ENCODE measurements around the gene TBC1D14. TPM values are rescaled to one million over a fixed set of nuclear protein-coding genes. Genes with fewer than 3 reads are reported as not detected.

Gene TBC1D14
- total and polyA plus RNA-seq, 2 donors from 2014 or later = 44.9 to 77.7 TPM

DNA sequence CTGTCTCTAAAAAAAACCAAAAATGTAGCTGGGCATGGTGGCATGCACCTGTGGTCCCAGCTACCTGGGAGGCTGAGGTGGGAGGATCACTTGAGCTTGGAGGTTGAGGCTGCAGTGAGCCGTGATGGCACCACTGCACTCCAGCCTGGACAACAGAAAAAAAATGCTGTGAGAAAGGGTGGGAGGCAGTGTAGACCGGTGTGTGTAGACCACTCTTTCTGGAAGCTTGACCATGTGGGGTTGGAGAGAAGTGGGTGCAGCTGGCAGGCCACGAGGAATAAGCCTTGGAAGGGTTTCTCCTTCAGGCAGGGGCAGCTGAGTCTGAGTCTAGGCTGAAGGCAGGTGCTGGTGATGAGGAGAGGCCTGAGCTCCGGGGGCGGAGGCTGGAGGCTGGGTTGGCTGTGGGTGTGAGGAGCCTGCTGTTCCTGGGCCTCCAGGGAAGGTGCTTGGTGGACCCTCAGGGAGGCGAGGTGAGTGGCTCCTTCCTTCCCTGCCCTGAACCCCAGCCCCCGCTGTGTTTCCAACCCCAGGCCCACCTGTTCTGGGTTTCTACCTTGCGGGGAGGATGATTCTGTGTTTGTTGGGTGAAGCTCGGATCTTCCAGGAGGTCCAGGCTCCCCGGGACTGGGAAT, 9.3 kb upstream of the TBC1D14 start:
- H3K4me1 ChIP-seq (ENCODE audit: control insufficient read depth in 2 of 3, insufficient read depth in 2 of 3, low read depth in 1 of 3, low read length in 3 of 3) = peaks cover 0 to 3% (median 0%) of the 10 kb centered on the region in 3 donors
- H3K36me3 ChIP-seq (ENCODE audit: control insufficient read depth in 2 of 3, insufficient read depth in 3 of 3, low read length in 3 of 3) = no peaks in the 10 kb centered on the region
- H3K9ac ChIP-seq (ENCODE audit: low read length in 3 of 3) = no peak overlapping the region
- H3K9me3 ChIP-seq (ENCODE audit: control insufficient read depth in 2 of 3, insufficient read depth in 1 of 3, low read length in 3 of 3) = no peaks in the 10 kb centered on the region
- H3K27me3 ChIP-seq (ENCODE audit: control insufficient read depth, insufficient read depth, low read length) = no peaks in the 10 kb centered on the region
- intact Hi-C loops (cut with DNase I) = no loop called here
- no peak overlapping the region for H3K27ac ChIP-seq (ENCODE audit: low read depth in 2 of 2, low read length in 2 of 2)
- H3K4me3 ChIP-seq (ENCODE audit: low read length in 3 of 3) = no peak overlapping the region
- DNase-seq (peak in 1 of 5 donors; percentile 38), FAIRE-seq (no peak)
- TF ChIP-seq, protein P1, sequence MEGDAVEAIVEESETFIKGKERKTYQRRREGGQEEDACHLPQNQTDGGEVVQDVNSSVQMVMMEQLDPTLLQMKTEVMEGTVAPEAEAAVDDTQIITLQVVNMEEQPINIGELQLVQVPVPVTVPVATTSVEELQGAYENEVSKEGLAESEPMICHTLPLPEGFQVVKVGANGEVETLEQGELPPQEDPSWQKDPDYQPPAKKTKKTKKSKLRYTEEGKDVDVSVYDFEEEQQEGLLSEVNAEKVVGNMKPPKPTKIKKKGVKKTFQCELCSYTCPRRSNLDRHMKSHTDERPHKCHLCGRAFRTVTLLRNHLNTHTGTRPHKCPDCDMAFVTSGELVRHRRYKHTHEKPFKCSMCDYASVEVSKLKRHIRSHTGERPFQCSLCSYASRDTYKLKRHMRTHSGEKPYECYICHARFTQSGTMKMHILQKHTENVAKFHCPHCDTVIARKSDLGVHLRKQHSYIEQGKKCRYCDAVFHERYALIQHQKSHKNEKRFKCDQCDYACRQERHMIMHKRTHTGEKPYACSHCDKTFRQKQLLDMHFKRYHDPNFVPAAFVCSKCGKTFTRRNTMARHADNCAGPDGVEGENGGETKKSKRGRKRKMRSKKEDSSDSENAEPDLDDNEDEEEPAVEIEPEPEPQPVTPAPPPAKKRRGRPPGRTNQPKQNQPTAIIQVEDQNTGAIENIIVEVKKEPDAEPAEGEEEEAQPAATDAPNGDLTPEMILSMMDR (IDR thresholded peaks at IDR 0.05; ENCODE audit: borderline replicate concordance, extremely low read depth, insufficient read depth) = no peak

DNA sequence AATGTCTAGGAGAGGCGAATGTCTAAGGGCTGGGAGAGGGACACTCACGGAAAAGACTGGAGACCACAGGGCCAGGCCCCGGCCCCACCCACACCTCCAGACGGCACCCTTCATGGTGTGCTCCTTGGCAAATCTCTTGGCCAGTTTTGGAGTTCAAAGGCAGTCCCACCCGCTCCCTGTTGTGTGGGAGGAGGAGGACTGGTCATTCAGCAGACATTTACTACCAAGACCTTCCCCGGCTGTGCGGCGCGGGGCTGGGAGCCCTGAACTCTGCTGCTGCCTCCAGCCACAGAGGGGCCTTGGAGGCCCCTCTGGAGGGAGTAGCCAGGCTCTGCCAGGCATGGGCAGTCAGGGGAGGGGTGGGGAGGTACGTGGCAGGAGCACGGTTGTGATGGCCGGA, 8.7 kb upstream of the TBC1D14 start:
- Histone ChIP-seq H3K4me1 (ENCODE audit: control insufficient read depth in 2 of 3, insufficient read depth in 2 of 3, low read depth in 1 of 3, low read length in 3 of 3) (peaks cover 0 to 3% (median 0%) of the 10 kb centered on the region in 3 donors), H3K9me3 (ENCODE audit: control insufficient read depth in 2 of 3, insufficient read depth in 1 of 3, low read length in 3 of 3) (no peaks in the 10 kb centered on the region), H3K36me3 (ENCODE audit: control insufficient read depth in 2 of 3, insufficient read depth in 3 of 3, low read length in 3 of 3) (no peaks in the 10 kb centered on the region), H3K27ac (ENCODE audit: low read depth in 2 of 2, low read length in 2 of 2) (no peak overlapping the region), H3K4me3 (ENCODE audit: low read length in 3 of 3) (no peak overlapping the region), H3K27me3 (ENCODE audit: control insufficient read depth, insufficient read depth, low read length) (no peaks in the 10 kb centered on the region), H3K9ac (ENCODE audit: low read length in 3 of 3) (no peak overlapping the region)
- DNase-seq = peak in 3 of 5 donors; percentile 55 to 73 (median 65)
- intact Hi-C loops (cut with DNase I) = no loop called here
- TF ChIP-seq, protein P1 (IDR thresholded peaks at IDR 0.05; ENCODE audit: borderline replicate concordance, extremely low read depth, insufficient read depth) = no peak
- no peak for FAIRE-seq

DNA sequence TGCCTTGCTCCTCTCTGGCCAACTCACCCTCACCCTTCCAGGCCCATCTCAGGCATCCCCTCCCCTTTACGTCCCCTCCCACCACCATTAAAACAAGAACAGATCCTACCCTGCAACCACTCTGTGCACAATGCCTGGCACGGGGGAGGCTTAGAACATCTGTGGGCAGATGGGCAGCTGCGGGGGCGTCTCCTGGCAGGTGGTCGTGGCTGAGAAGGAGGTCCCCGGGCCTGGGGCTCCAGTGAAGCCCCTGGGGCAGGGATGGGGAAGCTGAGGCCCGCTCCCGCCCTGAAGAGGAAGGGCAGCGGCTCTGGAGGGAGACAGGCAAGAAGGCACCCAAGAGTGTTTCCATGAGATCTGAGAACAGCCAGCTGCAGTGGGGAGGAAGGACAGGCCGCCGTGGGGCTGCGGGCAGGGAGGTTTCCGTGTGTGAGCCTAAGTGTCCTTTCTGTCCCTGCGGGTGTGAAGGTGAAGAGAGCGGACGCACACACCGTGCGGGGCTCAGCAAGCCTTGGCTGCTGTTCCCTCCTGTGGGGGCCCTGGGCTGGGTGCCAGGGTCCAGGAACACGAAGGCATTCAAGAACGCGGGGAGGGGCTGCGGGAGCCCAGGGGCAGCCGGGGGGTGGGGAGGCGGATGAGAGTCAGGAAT, 7.8 kb upstream of the TBC1D14 start:
- Histone ChIP-seq H3K27ac (ENCODE audit: low read depth in 2 of 2, low read length in 2 of 2) (no peak overlapping the region), H3K9me3 (ENCODE audit: control insufficient read depth in 2 of 3, insufficient read depth in 1 of 3, low read length in 3 of 3) (no peaks in the 10 kb centered on the region), H3K36me3 (ENCODE audit: control insufficient read depth in 2 of 3, insufficient read depth in 3 of 3, low read length in 3 of 3) (no peaks in the 10 kb centered on the region), H3K9ac (ENCODE audit: low read length in 3 of 3) (no peak overlapping the region), H3K27me3 (ENCODE audit: control insufficient read depth, insufficient read depth, low read length) (no peaks in the 10 kb centered on the region), H3K4me3 (ENCODE audit: low read length in 3 of 3) (no peak overlapping the region), H3K4me1 (ENCODE audit: control insufficient read depth in 2 of 3, insufficient read depth in 2 of 3, low read depth in 1 of 3, low read length in 3 of 3) (peaks cover 0 to 3% (median 0%) of the 10 kb centered on the region in 3 donors)
- FAIRE-seq (no peak), DNase-seq (peak in 2 of 5 donors; percentile 53 to 58)
- intact Hi-C loops (cut with DNase I) = no loop called here
- TF ChIP-seq, protein P1 (IDR thresholded peaks at IDR 0.05; ENCODE audit: borderline replicate concordance, extremely low read depth, insufficient read depth) = no peak

All from kidney (tissue), 14 donors.